CD4-positive, alpha-beta T cell (primary cell): ENCODE measurements around the gene TRIM72. TPM values are rescaled to one million over a fixed set of nuclear protein-coding genes. Genes with fewer than 3 reads are reported as not detected.

Source experiments
- ATAC-seq: fragments of 200-7000 bp; cut with Tn5 transposase; one replicate; pipeline ENCODE4 v1.10.0; 2022; ENCODE audit warnings: mild to moderate bottlenecking; ENCODE audit not compliant: poor library complexity
- CTCF ChIA-PET: fragments of 350-600 bp; sonication (Branson Sonifier 250); formaldehyde crosslinking; loops from one replicate; lab custom pipeline; 2021; ENCODE audit warnings: antibody characterized with exemption, inconsistent platforms; lab: Charles Lee
- POLR2A ChIA-PET: fragments of 350-600 bp; sonication (Branson Sonifier 250); formaldehyde crosslinking; loops from one replicate; lab custom pipeline; 2021; ENCODE audit warnings: antibody characterized with exemption, inconsistent platforms; lab: Charles Lee
- DNase-seq, 14 experiments: peaks; one replicate each; pipeline ENCODE4 v3.0.0-alpha.2; 2013 to 2020; ENCODE audit warnings: mixed read lengths in 2 of 14
- H3K27ac ChIP-seq, 2 donors: one replicate each; pipeline versions ENCODE4 v1.5.1 to v1.7.0; 2013; ENCODE audit warnings: low read length in 2 of 2, low read depth in 1 of 2, mild to moderate bottlenecking in 1 of 2
- H3K27me3 ChIP-seq, 2 experiments: 1 replicate in 1 of 2; 2 replicates in 1 of 2; pipeline versions ENCODE4 v1.6.1 to v1.7.0; 2013; ENCODE audit warnings: low read length in 2 of 2, control low read depth in 1 of 2, mild to moderate bottlenecking in 1 of 2, moderate library complexity in 1 of 2; ENCODE audit not compliant: insufficient read depth in 2 of 2, control insufficient read depth in 1 of 2
- H3K36me3 ChIP-seq: one replicate; pipeline ENCODE4 v1.6.1; 2013; ENCODE audit warnings: low read length, control low read depth; ENCODE audit not compliant: insufficient read depth
- H3K4me1 ChIP-seq: one replicate; pipeline ENCODE4 v1.6.1; 2013; ENCODE audit warnings: low read length, control low read depth; ENCODE audit not compliant: insufficient read depth
- H3K4me3 ChIP-seq: one replicate; pipeline ENCODE4 v1.5.1; 2013; ENCODE audit warnings: mild to moderate bottlenecking, low read length, moderate library complexity
- H3K9me3 ChIP-seq, 2 experiments: 1 replicate in 1 of 2; 2 replicates in 1 of 2; pipeline versions ENCODE4 v1.6.1 to v1.7.0; 2013; ENCODE audit warnings: low read length in 2 of 2, mild to moderate bottlenecking in 2 of 2, control low read depth in 1 of 2, moderate library complexity in 1 of 2; ENCODE audit not compliant: control insufficient read depth in 1 of 2, insufficient read depth in 1 of 2
- H3K27ac Mint-ChIP-seq: one replicate; pipeline ENCODE4 v1.8.0; 2020; ENCODE audit warnings: mixed read lengths
- H3K27me3 Mint-ChIP-seq: one replicate; pipeline ENCODE4 v1.8.0; 2021; ENCODE audit warnings: mixed read lengths
- H3K36me3 Mint-ChIP-seq: one replicate; pipeline ENCODE4 v1.8.0; 2021; ENCODE audit warnings: low read depth, mixed read lengths
- H3K4me1 Mint-ChIP-seq: one replicate; pipeline ENCODE4 v1.8.0; 2021; ENCODE audit warnings: low read depth, mixed read lengths
- H3K4me3 Mint-ChIP-seq: one replicate; pipeline ENCODE4 v1.8.0; 2020; ENCODE audit warnings: mild to moderate bottlenecking, mixed read lengths
- H3K9me3 Mint-ChIP-seq: one replicate; pipeline ENCODE4 v1.8.0; 2020; ENCODE audit warnings: mixed read lengths
- CTCF ChIP-seq: fragments of 200-600 bp; IDR thresholded peaks from one replicate; pipeline ENCODE4 v1.8.0; 2022; ENCODE audit warnings: antibody characterized with exemption, mild to moderate bottlenecking
- intact Hi-C, 2 experiments: fragments of 100-400 bp; cut with DNase I in 1 of 2; cut with micrococcal nuclease in 1 of 2; formaldehyde crosslinking; loops; one replicate each; pipeline versions ENCODE4 v1.15.1 to v1.9.0; 2023 to 2025; cut with DNase I, micrococcal nuclease
- total RNA-seq, 174 experiments: library from RNA in 2 of 174; stranded (reverse) in 2 of 174; gene quantifications; one replicate each; pipeline ENCODE4 v1.2.3 and lab custom pipeline; 2021 to 2026

The TRIM72 gene
- total RNA-seq, 2 experiments from 2014 or later: 0.17 TPM; not detected in 1

GRCh38 chr16:31265329-31266245 lies 51.7 kb downstream of the TRIM72 start:
- Histone ChIP-seq H3K9me3 (no peaks in the 10 kb centered on the region), H3K27ac (no peak overlapping the region), H3K27me3 (no peaks in the 10 kb centered on the region), H3K4me1 (peaks cover 18% of the 10 kb centered on the region), H3K36me3 (no peaks in the 10 kb centered on the region), H3K4me3 (no peak overlapping the region)
- DNase-seq (peak in 11 of 14 experiments; percentile 2 to 86 (median 39)), ATAC-seq (peak; percentile 61)
- Mint-ChIP-seq H3K27me3 (peaks cover 10% of the 10 kb centered on the region), H3K4me1 (peaks cover 4% of the 10 kb centered on the region), H3K36me3 (no peaks in the 10 kb centered on the region), H3K27ac (no peak overlapping the region), H3K4me3 (no peak overlapping the region), H3K9me3 (no peaks in the 10 kb centered on the region)
- TF ChIP-seq CTCF: no peak
- CTCF ChIA-PET: no interaction called here
- POLR2A ChIA-PET: no interaction called here
- intact Hi-C loops: no loop called here

GRCh38 chr16:31267332-31268032 lies 53.6 kb downstream of the TRIM72 start:
- H3K36me3 ChIP-seq: no peaks in the 10 kb centered on the region
- H3K9me3 ChIP-seq: no peaks in the 10 kb centered on the region
- DNase-seq: no peak
- TF ChIP-seq CTCF: no peak
- H3K4me1 ChIP-seq: peaks cover 12% of the 10 kb centered on the region
- H3K27me3 Mint-ChIP-seq: peaks cover 17% of the 10 kb centered on the region
- ChIA-PET POLR2A (no interaction called here), CTCF (no interaction called here)
- no peak for ATAC-seq
- H3K4me1 Mint-ChIP-seq: no peaks in the 10 kb centered on the region
- no peak overlapping the region for H3K27ac Mint-ChIP-seq
- H3K27me3 ChIP-seq: no peaks in the 10 kb centered on the region
- H3K4me3 Mint-ChIP-seq: no peak overlapping the region
- no peaks in the 10 kb centered on the region for H3K36me3 Mint-ChIP-seq
- H3K27ac ChIP-seq: no peak overlapping the region
- H3K4me3 ChIP-seq: no peak overlapping the region
- intact Hi-C loops: no loop called here
- H3K9me3 Mint-ChIP-seq: no peaks in the 10 kb centered on the region

GRCh38 chr16:31268033-31268365 lies 54.1 kb downstream of the TRIM72 start:
- peaks cover 12% of the 10 kb centered on the region for H3K4me1 ChIP-seq
- H3K36me3 ChIP-seq: no peaks in the 10 kb centered on the region
- Mint-ChIP-seq H3K27me3 (peaks cover 17% of the 10 kb centered on the region), H3K9me3 (no peaks in the 10 kb centered on the region), H3K4me3 (no peak overlapping the region), H3K27ac (no peak overlapping the region), H3K4me1 (no peaks in the 10 kb centered on the region), H3K36me3 (no peaks in the 10 kb centered on the region)
- CTCF ChIA-PET: no interaction called here
- DNase-seq: no peak
- no peak overlapping the region for H3K4me3 ChIP-seq
- H3K9me3 ChIP-seq: no peaks in the 10 kb centered on the region
- no peak for TF ChIP-seq CTCF
- no peak overlapping the region for H3K27ac ChIP-seq
- no peak for ATAC-seq
- POLR2A ChIA-PET: no interaction called here
- intact Hi-C loops: no loop called here
- no peaks in the 10 kb centered on the region for H3K27me3 ChIP-seq
